ENCODE results near the gene TRIAP1.

DNA sequence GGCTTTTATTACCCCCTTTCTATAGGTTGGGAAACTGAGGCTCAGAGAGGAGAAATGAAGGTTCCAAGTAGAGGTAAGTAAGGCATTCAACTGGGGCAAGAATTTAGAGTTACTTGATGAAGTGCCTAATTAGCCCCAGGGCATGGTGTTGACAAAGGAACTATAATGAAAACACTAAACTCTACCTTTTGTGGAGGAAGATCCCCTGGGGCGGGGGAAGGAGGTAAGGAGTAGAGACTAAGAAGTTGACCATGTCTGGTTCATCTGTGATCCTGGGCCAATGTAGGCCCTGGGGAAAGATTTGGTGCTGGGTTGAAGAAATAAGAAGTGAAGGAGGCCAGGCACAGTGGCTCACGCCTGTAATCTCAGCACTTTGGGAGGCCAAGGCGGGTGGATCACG lies 24.5 kb downstream of the TRIAP1 start:
- TF ChIP-seq, protein P1, sequence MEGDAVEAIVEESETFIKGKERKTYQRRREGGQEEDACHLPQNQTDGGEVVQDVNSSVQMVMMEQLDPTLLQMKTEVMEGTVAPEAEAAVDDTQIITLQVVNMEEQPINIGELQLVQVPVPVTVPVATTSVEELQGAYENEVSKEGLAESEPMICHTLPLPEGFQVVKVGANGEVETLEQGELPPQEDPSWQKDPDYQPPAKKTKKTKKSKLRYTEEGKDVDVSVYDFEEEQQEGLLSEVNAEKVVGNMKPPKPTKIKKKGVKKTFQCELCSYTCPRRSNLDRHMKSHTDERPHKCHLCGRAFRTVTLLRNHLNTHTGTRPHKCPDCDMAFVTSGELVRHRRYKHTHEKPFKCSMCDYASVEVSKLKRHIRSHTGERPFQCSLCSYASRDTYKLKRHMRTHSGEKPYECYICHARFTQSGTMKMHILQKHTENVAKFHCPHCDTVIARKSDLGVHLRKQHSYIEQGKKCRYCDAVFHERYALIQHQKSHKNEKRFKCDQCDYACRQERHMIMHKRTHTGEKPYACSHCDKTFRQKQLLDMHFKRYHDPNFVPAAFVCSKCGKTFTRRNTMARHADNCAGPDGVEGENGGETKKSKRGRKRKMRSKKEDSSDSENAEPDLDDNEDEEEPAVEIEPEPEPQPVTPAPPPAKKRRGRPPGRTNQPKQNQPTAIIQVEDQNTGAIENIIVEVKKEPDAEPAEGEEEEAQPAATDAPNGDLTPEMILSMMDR (IDR thresholded peaks at IDR 0.05) = no peak
- TF ChIP-seq POLR2A (IDR thresholded peaks at IDR 0.05) (no peak), EP300 (IDR thresholded peaks at IDR 0.05) (no peak)
